Measurements from ENCODE around the gene SFT2D1.

SFT2D1 gene

GRCh38 chr6:166307082-166308032 is 35.0 kb downstream of the SFT2D1 start:
- DNase-seq (ENCODE audit: low read depth in 2 of 2) = no peak

- no peak for DNase-seq (ENCODE audit: low read depth in 2 of 2)
These were observed 35.8 kb downstream of the SFT2D1 start for GRCh38 chr6:166306378-166307081.

GRCh38 chr6:166305562-166306117 is 36.7 kb downstream of the SFT2D1 start:
- DNase-seq (ENCODE audit: low read depth in 2 of 2) = no peak

- DNase-seq (ENCODE audit: low read depth in 2 of 2) = no peak
These were observed 38.2 kb downstream of the SFT2D1 start for GRCh38 chr6:166304106-166304505.

GRCh38 chr6:166301611-166302529 is 40.5 kb downstream of the SFT2D1 start:
- no peak for DNase-seq (ENCODE audit: low read depth in 2 of 2)

- no peak for DNase-seq (ENCODE audit: low read depth in 2 of 2)
These were observed 41.9 kb downstream of the SFT2D1 start for GRCh38 chr6:166300357-166300987.

- DNase-seq (ENCODE audit: low read depth in 2 of 2) = no peak
These were observed 44.7 kb downstream of the SFT2D1 start for GRCh38 chr6:166297606-166298005.

- no peak for DNase-seq (ENCODE audit: low read depth in 2 of 2)
These were observed 46.1 kb downstream of the SFT2D1 start for GRCh38 chr6:166296035-166296883.

- DNase-seq (ENCODE audit: low read depth in 2 of 2) = no peak
These were observed 48.4 kb downstream of the SFT2D1 start for GRCh38 chr6:166293731-166294584.

- DNase-seq (ENCODE audit: low read depth in 2 of 2) = no peak
These were observed 52.9 kb downstream of the SFT2D1 start for GRCh38 chr6:166289207-166290060.

- DNase-seq (ENCODE audit: low read depth in 2 of 2) = no peak
These were observed 55.5 kb downstream of the SFT2D1 start for GRCh38 chr6:166286839-166287271.

- no peak for DNase-seq (ENCODE audit: low read depth in 2 of 2)
These were observed 57.1 kb downstream of the SFT2D1 start for GRCh38 chr6:166285233-166285632.

GRCh38 chr6:166284640-166285039 is 57.7 kb downstream of the SFT2D1 start:
- DNase-seq (ENCODE audit: low read depth in 2 of 2) = no peak

GRCh38 chr6:166282394-166283032 is 59.8 kb downstream of the SFT2D1 start:
- no peak for DNase-seq (ENCODE audit: low read depth in 2 of 2)

- DNase-seq (ENCODE audit: low read depth in 2 of 2) = no peak
These were observed 61.2 kb downstream of the SFT2D1 start for GRCh38 chr6:166281104-166281503.

- no peak for DNase-seq (ENCODE audit: low read depth in 2 of 2)
These were observed 63.0 kb downstream of the SFT2D1 start for GRCh38 chr6:166279393-166279679.

GRCh38 chr6:166278579-166279392 is 63.6 kb downstream of the SFT2D1 start:
- no peak for DNase-seq (ENCODE audit: low read depth in 2 of 2)
